Activated CD4-positive, CD25-positive, alpha-beta regulatory T cell treated with anti-CD3 and anti-CD28 coated beads, Interleukin-2, amount 50 U/mL, for 16 hours (primary cell): ENCODE results near the gene DAAM2.

Experiments used
- DNase-seq: peaks from one replicate; pipeline ENCODE4 v3.0.0-alpha.2; 2020; ENCODE audit warnings: low read depth, low spot score

The DAAM2 gene

GRCh38 chr6:39885691-39886090 is 93.5 kb downstream of the DAAM2 start:
- no peak for DNase-seq

GRCh38 chr6:39886871-39887270 is 94.7 kb downstream of the DAAM2 start:
- no peak for DNase-seq

DNA sequence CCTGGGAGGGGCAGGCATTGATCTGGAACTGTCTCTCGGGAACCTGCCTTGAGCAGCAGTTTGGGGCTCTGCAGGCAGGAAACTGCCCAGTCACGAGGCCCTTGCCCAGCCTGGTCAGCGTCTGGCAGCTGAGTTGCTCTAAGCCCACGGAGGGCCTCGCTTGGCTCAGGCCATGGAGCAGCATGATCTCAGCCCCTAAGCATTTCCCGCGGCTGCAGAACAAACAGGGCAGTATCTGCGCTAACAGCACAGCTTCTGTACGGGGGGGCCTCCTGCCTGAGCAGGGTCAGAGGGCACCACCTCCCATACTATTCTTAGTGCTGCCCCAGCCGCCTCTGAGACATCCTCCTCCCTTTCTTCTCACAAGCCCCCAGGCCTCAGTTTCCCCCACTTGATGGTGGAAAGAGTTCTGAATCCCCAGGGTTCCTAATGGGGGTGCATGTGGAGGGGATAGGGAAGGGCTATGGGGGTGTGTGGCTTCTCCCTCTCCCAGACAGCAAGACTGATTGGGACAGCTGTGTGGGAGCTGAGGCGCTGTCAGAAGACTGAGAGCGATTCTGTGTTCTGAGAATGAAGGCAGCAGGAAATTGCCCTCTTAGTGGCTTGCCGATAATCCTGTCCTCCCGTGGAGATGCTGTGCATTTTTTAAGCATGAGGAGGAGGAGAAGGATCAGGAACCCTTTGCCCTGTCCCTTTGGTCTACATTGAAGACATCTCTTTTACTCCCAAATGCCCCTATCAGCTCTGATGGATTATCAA is 95.7 kb downstream of the DAAM2 start:
- no peak for DNase-seq

DNA sequence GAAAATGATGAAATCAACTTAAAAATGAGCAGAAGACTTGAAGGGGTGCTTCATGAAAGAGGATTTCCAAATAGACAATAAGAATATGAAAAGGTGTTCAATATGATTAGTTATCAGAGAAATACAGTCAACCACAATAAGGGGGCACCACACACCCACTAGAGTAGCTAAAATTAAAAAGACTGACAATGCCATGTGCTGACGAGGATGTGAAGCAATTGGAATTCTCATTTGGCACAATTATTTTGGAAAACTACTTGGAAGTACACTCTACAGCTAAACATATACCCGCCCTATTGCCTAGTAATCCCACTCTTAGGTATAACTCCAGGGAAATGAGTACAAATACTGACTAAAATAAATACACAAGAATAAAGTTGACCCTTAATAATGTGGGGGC is 97.1 kb downstream of the DAAM2 start:
- no peak for DNase-seq

- DNase-seq: no peak
These were observed 99.2 kb downstream of the DAAM2 start for GRCh38 chr6:39891353-39891752.

DNA sequence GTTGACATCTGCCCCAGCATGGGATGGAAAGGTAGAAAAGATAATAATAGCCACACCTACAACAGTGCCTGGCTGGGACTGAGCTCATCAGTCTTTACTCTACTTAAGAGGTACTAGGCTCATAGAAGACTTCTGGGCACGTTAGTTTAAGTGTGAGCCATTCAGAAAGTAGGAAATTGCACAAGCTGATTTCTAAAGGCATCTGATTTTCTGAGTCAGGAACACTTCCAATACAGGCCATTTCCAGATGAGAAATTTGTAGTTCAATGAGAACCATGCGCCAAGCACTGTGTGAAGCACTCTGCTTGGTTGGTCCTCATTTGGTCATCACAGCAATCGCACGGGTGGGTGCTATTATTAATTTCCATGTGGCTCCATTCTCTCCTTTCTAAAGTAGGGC is 99.8 kb downstream of the DAAM2 start:
- DNase-seq: no peak

DNA sequence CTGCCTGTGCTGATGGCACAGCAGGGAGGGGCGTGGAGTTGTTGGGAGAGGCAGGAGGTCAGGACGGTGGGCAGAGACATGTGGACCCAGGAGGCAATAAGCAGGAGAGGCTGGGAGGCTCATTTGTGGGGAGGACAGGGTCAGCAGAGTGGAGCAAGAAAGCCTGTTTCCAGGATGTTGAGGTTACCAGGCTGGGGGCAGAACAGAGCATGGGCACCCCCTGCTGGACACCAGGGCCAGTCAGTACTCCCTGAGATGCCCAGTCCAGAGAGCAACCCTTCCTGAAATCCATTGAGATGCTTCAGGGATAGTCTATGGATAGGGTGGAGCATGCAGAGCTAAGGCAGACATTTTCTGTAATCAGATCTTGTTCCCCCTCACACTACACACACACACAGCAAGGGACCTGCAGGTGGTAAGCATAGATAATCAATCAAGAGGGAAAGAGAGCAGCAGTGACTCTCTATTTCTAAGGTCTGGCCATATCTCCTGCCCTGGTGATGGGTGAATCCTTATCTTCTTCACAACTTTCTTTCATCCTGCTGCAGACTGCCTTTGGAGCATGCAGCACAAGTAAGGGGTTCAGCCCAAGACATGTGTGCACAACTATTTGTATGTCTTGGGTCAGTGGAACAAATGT is 100.4 kb downstream of the DAAM2 start:
- no peak for DNase-seq

- no peak for DNase-seq
These were observed 101.1 kb downstream of the DAAM2 start for GRCh38 chr6:39893286-39893685.

GRCh38 chr6:39896701-39897100 is 104.5 kb downstream of the DAAM2 start:
- DNase-seq: no peak

GRCh38 chr6:39897698-39898097 is 105.5 kb downstream of the DAAM2 start:
- no peak for DNase-seq

- no peak for DNase-seq
These were observed 106.4 kb downstream of the DAAM2 start for GRCh38 chr6:39898625-39899024.

DNA sequence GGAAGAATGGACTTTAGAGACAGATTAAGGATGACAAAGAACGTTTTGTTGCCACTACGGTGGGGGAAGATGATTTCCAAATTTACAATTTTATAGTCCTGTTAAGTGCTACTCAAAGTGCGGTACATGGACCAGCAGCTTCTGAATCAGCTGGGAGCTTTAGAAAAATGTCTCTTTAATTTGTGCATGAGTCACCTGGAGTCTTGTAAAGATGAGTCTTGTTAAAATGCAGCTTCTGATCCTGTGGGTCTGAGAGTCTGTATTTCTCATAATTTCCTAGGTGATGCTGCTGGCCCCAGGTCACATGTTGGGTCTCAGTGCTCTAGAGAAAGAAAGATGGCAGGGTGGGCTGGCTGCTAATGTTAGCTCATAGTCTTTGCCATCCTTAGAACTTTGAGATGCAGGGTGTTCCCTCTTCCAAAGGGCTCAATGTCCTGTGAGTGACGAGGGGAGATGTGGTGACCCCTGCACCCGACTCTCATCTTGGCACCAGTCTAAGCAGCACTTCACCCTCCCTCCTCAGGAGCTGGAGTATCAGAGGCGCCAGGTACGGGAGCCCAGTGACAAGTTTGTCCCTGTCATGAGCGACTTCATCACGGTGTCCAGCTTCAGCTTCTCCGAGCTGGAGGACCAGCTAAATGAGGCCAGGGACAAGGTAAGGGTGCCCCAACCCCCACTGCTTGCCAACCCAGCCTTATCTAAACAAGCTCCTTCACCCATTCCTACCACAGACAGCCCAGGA is 107.5 kb downstream of the DAAM2 start:
- no peak for DNase-seq

DNA sequence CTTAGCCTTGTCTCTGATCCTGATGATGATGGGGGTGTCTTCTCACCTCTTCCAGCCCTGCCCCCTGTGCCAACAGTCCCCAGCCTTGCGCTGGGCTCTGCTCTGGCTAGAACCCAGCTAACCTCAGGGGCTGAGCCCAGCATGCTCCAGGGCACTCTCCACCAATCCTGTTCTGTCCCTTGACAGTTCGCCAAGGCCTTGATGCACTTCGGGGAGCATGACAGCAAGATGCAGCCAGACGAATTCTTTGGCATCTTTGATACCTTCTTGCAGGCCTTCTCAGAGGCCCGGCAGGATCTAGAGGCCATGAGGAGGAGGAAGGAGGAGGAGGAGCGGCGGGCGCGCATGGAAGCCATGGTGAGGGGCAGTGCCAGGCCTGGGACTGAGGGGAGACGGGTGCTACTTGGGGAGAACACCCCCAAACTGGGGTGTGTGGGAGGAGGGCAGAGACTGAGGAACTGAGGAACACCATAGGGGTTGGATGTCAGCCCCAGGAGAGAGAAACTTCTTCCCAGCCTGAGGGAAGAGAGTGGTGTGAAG is 109.0 kb downstream of the DAAM2 start:
- no peak for DNase-seq

- DNase-seq: no peak
These were observed 109.5 kb downstream of the DAAM2 start for GRCh38 chr6:39901670-39902069.

DNA sequence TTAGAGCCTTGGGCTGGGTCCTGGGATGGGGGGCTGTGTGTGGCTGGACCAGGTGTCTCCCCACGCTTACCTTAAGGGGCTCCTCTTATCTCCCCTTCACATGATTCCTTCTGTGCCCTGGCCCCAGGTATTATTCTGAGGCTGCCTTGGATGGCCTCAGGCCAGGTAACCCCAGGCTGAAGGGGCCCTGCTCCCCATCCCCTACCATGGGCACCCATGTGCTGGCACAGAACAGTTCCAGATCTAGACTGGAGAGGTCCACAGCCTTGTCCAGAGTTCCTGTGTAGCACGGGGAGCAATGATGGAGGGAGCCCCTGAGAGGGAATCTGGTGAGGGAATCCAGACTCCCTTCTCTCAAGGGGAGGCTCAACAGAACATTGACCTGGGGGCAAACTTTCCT is 110.0 kb downstream of the DAAM2 start:
- DNase-seq: no peak

GRCh38 chr6:39902786-39903465 is 110.8 kb downstream of the DAAM2 start:
- no peak for DNase-seq

GRCh38 chr6:39903656-39904055 is 111.5 kb downstream of the DAAM2 start:
- DNase-seq: no peak

- DNase-seq: no peak
These were observed 112.9 kb downstream of the DAAM2 start for GRCh38 chr6:39904946-39905639.

DNA sequence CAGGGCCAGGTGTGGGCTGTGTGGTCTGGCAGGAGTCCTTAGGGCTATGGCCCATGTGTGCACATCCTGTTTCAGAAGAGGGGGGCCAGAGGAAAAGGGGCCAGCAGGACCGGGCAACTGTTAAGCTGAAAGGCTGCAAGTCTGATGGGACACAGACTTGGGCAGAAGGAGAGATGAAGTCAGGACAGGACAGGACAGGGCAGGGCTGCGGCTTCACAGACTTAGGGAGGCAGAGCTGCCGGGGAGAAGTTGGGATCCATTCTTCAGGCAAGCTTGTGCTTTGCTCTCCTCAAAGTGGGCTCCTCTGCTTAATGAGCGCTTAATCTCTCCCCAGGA is 113.4 kb downstream of the DAAM2 start:
- DNase-seq: no peak

- DNase-seq: no peak
These were observed 114.2 kb downstream of the DAAM2 start for GRCh38 chr6:39906318-39906761.

DNA sequence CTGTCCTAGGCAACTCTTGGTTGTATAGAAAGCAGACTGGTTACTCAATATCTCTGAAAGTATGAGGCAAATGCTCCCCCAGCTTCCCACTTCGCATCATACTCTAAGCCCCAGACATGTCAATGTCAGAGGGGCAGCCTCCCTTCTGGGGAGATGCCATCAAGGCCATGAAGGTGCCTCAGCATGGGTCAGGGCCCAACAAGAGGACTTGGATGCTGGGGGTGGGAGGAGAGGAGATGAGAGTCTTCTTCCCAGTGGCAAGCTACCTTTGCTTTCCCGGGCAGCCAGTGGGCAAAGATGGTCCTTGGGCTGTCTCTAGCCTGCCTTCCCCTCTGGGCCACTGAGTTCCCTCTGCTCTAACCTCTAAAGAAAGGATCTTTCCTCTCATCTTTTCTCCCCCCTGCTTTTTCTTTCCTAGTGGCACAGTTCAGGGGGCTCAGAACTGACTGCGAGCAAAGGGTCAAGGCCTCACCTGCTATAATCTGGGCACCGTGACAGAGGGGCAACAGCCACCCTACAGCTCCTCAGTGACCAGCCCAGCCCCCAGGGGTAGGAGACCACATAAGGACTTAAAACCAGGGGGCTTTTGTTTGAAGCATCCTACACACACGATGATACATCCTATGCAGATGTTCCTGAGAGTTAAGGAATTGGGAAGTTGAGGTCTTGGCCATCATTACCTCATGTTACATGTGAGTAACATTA is 115.8 kb downstream of the DAAM2 start:
- no peak for DNase-seq
